Measurements from ENCODE around the gene SLC11A1.

SLC11A1 gene

GRCh38 chr2:218436992-218437391, 54.9 kb downstream of the SLC11A1 start:
- DNase-seq (ENCODE audit: low read depth) = no peak

DNA sequence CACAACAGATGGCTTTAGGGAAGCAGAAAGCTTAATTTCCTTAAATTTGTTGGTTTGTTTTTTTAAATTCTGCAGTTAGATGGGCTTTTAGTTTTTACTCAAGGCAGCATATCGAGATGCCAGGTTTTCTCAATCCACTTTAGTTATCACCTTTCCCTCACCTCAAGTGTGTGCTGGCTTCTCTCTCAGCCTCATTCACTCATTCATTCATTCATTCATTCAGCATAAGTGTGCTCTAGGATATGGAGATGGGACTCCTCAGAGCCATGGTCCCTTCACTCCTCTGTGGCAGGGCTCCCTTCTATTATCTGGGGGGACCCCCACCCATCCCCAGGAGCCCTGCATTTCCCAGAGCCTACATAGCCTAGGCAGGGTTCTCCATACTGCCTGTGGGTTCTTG, 55.9 kb downstream of the SLC11A1 start:
- DNase-seq (ENCODE audit: low read depth) = no peak

GRCh38 chr2:218438596-218438995, 56.5 kb downstream of the SLC11A1 start:
- DNase-seq (ENCODE audit: low read depth) = no peak

GRCh38 chr2:218444692-218445357, 62.8 kb downstream of the SLC11A1 start:
- no peak for DNase-seq (ENCODE audit: low read depth)

DNA sequence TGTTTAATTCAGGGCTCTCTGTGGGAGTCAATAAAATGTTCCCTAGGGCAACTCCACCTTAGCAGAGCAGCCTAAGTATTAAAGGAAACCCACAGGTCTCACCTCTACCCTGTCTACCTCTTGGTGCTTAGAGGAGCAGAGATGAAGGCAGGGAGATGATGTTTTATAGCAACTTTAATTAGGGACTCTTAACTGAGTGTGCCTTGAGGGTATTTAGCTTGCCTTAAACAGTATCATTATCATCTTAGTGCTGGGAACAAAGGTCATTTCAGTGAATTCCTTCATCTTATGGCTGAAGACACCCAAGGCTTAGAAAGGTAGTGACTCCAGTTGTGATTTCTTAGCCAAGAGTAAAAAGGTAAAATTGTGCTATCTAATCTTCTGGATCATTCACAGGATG, 63.5 kb downstream of the SLC11A1 start:
- DNase-seq (ENCODE audit: low read depth) = no peak
